Measurements from ENCODE around the gene SMARCE1. TPM values are rescaled to one million over a fixed set of nuclear protein-coding genes. Genes with fewer than 3 reads are reported as not detected.

SMARCE1 gene
- polyA plus RNA-seq, 1 donor (not counting 4 experiments of a cell fraction or from before 2014, with no cell fraction given) = 60.6 TPM

DNA sequence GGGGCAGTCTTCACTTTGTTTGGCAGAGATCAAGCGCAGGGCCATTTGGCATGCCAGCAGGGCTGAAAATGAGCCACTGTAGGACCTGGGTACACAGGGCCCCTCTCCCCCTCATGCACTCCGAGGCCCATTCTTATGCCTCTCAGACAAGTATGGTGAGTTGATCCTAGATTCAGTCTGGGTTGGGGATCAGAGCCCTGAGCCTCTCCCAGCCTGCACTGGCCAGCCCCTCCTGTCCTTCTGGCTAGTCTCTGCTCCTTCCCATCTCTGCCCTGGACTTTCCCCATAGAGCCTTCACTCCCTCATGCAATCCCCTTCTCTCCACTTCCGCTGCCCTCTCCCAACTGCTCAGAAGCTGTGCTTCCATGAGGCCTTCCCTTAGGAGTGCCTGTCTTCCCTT lies 31.0 kb downstream of the SMARCE1 start:
- no peak for TF ChIP-seq EZH2 (IDR thresholded peaks at IDR 0.05; ENCODE audit: low read length)
- TF ChIP-seq, protein P1, sequence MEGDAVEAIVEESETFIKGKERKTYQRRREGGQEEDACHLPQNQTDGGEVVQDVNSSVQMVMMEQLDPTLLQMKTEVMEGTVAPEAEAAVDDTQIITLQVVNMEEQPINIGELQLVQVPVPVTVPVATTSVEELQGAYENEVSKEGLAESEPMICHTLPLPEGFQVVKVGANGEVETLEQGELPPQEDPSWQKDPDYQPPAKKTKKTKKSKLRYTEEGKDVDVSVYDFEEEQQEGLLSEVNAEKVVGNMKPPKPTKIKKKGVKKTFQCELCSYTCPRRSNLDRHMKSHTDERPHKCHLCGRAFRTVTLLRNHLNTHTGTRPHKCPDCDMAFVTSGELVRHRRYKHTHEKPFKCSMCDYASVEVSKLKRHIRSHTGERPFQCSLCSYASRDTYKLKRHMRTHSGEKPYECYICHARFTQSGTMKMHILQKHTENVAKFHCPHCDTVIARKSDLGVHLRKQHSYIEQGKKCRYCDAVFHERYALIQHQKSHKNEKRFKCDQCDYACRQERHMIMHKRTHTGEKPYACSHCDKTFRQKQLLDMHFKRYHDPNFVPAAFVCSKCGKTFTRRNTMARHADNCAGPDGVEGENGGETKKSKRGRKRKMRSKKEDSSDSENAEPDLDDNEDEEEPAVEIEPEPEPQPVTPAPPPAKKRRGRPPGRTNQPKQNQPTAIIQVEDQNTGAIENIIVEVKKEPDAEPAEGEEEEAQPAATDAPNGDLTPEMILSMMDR (optimal IDR thresholded peaks at IDR 0.05 in 1 of 3, IDR thresholded peaks at IDR 0.05 in 1 of 3, conservative IDR thresholded peaks at IDR 0.05 in 1 of 3; ENCODE audit: extremely low read depth in 1 of 3, insufficient read depth in 2 of 3, low read length in 3 of 3) = no peak
- no peaks in the 10 kb centered on the region for H3K79me2 ChIP-seq (ENCODE audit: control insufficient read depth, insufficient read depth, low read length)
- H3K9me1 ChIP-seq (ENCODE audit: control insufficient read depth, extremely low read depth, insufficient read depth, low read length) = no peaks in the 10 kb centered on the region
- FAIRE-seq (no peak), DNase-seq (ENCODE audit: low read depth, low spot score) (no peak)
- H3K27me3 ChIP-seq (ENCODE audit: control insufficient read depth, extremely low read depth, insufficient read depth, low read length) = peaks cover 51% of the 10 kb centered on the region
- no peaks in the 10 kb centered on the region for H3K4me1 ChIP-seq (ENCODE audit: control insufficient read depth, extremely low read depth, insufficient read depth, low read length)
- H3K9me3 ChIP-seq (ENCODE audit: control insufficient read depth, low read depth, low read length) = no peaks in the 10 kb centered on the region
- H2AFZ ChIP-seq (ENCODE audit: control insufficient read depth, low read length) = no peak overlapping the region
- dilution Hi-C loops (cut with MboI; ENCODE audit: extremely low pct_ligation_motif_present, low sequenced_read_pairs) = no loop called here
- H3K36me3 ChIP-seq (ENCODE audit: control insufficient read depth in 2 of 2, extremely low read depth in 1 of 2, insufficient read depth in 2 of 2, low read length in 2 of 2) = no peaks in the 10 kb centered on the region
- H3K9ac ChIP-seq (ENCODE audit: control insufficient read depth, extremely low read depth, insufficient read depth, low read length) = no peak overlapping the region
- no peak overlapping the region for H3K4me2 ChIP-seq (ENCODE audit: control insufficient read depth, extremely low read depth, insufficient read depth, low read depth, low read length)
- H3K4me3 ChIP-seq (ENCODE audit: control insufficient read depth in 2 of 3, extremely low read depth in 1 of 3, insufficient read depth in 2 of 3, low read depth in 1 of 3, low read length in 3 of 3) = no peak overlapping the region
- no peaks in the 10 kb centered on the region for H4K20me1 ChIP-seq (ENCODE audit: control insufficient read depth, extremely low read depth, insufficient read depth, low read length)
- H3K27ac ChIP-seq (ENCODE audit: control insufficient read depth, insufficient read depth, low read length) = no peak overlapping the region

DNA sequence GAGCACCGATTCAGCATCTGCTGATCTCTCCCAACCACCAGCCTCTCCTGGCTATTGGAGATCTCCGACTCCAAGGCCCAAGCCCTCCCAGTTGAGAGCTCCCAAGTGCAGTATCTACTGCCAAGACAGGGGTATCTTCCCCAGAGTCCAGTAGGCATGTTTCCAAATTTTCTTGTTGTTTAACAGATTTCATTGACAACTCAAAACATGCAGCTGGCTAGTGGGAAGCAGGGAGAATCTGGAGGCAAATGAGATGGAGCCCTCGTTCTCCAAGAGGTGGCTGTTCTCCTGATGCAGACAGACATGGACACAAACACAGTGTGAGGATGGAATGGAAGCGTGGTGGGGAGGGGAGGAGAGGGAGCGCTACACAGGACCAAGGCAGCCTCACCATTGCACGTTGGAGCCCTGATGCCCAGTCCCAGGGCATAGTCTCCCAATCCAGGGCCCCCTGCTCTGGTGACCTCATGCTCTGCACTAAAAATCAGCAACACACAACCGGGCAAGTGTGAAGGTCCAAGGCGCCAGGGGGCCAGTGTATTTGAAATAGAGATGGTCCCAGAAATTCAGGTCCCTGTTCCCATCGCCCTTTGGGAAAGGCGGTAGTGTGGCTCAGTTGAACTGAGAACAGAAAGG lies 31.7 kb downstream of the SMARCE1 start:
- no peaks in the 10 kb centered on the region for H3K4me1 ChIP-seq (ENCODE audit: control insufficient read depth, extremely low read depth, insufficient read depth, low read length)
- no peaks in the 10 kb centered on the region for H3K9me3 ChIP-seq (ENCODE audit: control insufficient read depth, low read depth, low read length)
- no peaks in the 10 kb centered on the region for H3K79me2 ChIP-seq (ENCODE audit: control insufficient read depth, insufficient read depth, low read length)
- no peak overlapping the region for H3K9ac ChIP-seq (ENCODE audit: control insufficient read depth, extremely low read depth, insufficient read depth, low read length)
- FAIRE-seq (no peak), DNase-seq (ENCODE audit: low read depth, low spot score) (no peak)
- H3K36me3 ChIP-seq (ENCODE audit: control insufficient read depth in 2 of 2, extremely low read depth in 1 of 2, insufficient read depth in 2 of 2, low read length in 2 of 2) = no peaks in the 10 kb centered on the region
- H4K20me1 ChIP-seq (ENCODE audit: control insufficient read depth, extremely low read depth, insufficient read depth, low read length) = no peaks in the 10 kb centered on the region
- no peak overlapping the region for H3K4me3 ChIP-seq (ENCODE audit: control insufficient read depth in 2 of 3, extremely low read depth in 1 of 3, insufficient read depth in 2 of 3, low read depth in 1 of 3, low read length in 3 of 3)
- dilution Hi-C loops (cut with MboI; ENCODE audit: extremely low pct_ligation_motif_present, low sequenced_read_pairs) = no loop called here
- no peak for TF ChIP-seq EZH2 (IDR thresholded peaks at IDR 0.05; ENCODE audit: low read length)
- TF ChIP-seq, protein P1 (optimal IDR thresholded peaks at IDR 0.05 in 1 of 3, IDR thresholded peaks at IDR 0.05 in 1 of 3, conservative IDR thresholded peaks at IDR 0.05 in 1 of 3; ENCODE audit: extremely low read depth in 1 of 3, insufficient read depth in 2 of 3, low read length in 3 of 3) = no peak
- H3K4me2 ChIP-seq (ENCODE audit: control insufficient read depth, extremely low read depth, insufficient read depth, low read depth, low read length) = no peak overlapping the region
- H3K27ac ChIP-seq (ENCODE audit: control insufficient read depth, insufficient read depth, low read length) = no peak overlapping the region
- no peaks in the 10 kb centered on the region for H3K9me1 ChIP-seq (ENCODE audit: control insufficient read depth, extremely low read depth, insufficient read depth, low read length)
- H2AFZ ChIP-seq (ENCODE audit: control insufficient read depth, low read length) = no peak overlapping the region
- H3K27me3 ChIP-seq (ENCODE audit: control insufficient read depth, extremely low read depth, insufficient read depth, low read length) = peaks cover 58% of the 10 kb centered on the region
